H54 (cell line): ENCODE results near the gene DDT.
"Not testable (repeated sequence)": the region's sequence is repeated elsewhere in the genome, so short reads cannot be mapped to it uniquely, and the experiment has no call there.

Experiments used
- DNase-seq: peaks from one replicate; pipeline ENCODE4 v3.0.0; 2011; ENCODE audit warnings: low spot score, mixed read lengths; ENCODE audit not compliant: insufficient read length
- FAIRE-seq: peaks from 3 replicates; lab custom pipeline; 2011; peaks lifted over from hg19 to GRCh38; lab: Jason Lieb, UNC
- POLR2A ChIP-seq: IDR thresholded peaks from 2 replicates; pipeline ENCODE4 v1.6.1; 2011; ENCODE audit warnings: low read depth, mild to moderate bottlenecking, low read length

The DDT gene

DNA sequence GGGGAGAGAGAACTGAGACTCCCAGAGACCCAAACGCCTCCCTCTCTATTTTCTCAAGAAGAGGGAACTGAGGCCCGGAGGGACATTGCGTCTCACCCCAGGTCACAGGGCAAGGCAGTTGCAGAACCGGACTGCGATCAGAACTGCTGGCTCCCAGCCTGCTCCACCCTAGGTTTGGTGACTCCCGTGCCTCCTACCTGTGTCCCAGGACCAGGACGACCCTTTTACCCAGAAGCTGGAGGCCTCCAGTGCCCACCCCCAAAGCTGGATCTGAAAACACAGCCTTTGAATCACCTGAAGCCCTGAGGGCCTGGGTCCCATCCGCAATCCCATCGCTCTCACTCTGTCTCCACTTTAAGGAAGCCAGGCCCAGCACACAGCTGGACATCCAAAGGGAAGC, 29.6 kb upstream of the DDT start:
- no peak for FAIRE-seq
- TF ChIP-seq POLR2A, result no peak
- no peak for DNase-seq

DNA sequence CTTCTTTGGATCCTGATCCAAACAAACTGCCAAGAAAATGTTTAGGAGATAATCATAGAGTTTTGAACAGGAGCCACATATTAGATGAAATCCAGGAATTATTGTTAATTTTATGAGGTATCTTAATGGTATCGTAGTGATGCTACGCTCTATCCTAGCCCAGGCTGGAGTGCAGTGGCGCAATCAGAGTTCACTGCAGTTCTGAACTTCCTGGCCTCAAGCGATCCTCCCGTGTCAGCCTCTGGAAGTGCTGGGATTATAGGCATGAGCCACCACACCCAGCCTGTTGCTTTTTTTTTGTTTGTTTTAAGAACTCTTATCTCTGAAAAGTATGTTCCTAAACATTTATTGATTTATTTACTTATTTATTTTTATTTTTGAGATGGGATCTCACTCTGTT, 28.6 kb upstream of the DDT start:
- no peak for TF ChIP-seq POLR2A
- DNase-seq, result no peak
- FAIRE-seq, result no peak

DNA sequence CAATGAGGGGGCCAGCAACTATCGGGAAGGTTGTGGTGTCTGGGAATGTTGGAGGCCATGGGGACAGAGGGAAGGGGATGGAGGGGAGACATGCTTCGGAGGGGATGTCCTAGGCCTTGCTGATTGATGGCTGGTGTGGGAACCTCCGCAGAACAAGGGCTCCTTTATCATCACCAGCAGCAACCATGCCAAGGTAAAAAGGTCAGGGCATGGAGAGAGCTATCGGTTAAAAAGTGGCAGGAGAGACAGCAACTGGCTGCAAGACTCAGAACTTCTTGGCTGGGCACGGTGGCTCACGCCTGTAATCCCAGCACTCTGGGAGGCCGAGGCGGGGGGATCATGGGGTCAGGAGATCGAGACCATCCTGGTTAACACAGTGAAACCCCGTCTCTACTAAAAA, 28.0 kb upstream of the DDT start:
- no peak for TF ChIP-seq POLR2A
- DNase-seq, result no peak
- FAIRE-seq, result no peak

DNA sequence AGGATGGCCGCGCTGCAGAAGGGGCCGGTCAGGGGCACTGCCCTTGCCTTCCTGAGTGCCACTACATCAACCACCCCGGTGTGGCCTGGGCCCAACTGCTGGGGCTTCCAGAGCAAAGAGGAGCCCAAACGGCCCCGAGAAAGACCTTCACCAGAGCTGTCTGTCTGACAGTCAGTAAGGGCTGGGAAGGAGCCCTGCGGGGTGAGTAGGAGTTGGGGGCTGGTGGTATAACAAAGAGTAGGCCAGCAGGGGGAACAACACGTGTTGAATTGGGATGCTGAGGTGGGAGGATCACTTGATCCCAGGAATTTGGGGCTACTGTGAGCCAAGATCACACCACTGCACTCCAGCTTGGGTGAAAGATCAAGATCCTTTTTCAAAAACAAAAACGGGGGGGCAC, 27.1 kb upstream of the DDT start:
- DNase-seq (no peak), FAIRE-seq (no peak)
- TF ChIP-seq POLR2A, result no peak

DNA sequence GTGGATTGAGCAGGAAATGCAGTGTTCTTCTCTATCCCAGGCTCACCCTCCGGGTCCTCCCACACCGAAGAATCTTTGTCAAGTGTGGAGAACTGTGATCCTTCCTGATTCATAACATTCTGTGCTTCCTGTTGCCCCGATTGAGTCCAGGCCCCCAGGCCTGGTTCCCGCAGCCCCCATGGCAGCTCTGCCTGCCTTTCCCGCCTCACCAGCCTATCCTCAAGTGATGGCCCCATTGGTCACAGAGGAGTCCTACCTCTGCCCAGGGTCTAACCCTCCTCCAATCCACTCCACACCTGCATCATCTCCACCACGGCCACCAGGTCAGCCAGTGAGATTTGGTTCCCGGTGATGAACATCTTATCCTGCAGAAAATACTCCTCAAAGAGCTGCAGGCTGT, 25.5 kb upstream of the DDT start:
- not testable (repeated sequence) for DNase-seq, FAIRE-seq

DNA sequence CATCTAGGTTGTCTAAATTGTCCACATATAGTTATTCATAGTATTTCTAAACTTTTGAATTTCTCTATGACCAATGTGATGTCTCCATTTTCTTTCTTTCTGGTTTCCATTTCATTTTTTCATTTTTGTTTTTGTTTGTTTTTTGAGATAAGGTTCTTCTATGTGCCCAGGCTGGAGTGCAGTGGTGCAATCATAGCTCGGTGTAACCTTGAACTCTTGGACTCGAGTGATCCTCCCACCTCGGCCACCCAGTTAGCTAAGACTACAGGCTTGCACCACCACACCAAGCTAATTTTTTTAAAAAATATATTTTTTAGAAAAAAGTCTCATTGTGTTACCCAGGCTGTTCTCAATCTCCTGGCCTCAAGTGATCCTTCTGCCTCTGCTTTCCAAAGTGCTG, 22.9 kb upstream of the DDT start:
- FAIRE-seq, result no peak
- DNase-seq, result no peak
- TF ChIP-seq POLR2A, result no peak

DNA sequence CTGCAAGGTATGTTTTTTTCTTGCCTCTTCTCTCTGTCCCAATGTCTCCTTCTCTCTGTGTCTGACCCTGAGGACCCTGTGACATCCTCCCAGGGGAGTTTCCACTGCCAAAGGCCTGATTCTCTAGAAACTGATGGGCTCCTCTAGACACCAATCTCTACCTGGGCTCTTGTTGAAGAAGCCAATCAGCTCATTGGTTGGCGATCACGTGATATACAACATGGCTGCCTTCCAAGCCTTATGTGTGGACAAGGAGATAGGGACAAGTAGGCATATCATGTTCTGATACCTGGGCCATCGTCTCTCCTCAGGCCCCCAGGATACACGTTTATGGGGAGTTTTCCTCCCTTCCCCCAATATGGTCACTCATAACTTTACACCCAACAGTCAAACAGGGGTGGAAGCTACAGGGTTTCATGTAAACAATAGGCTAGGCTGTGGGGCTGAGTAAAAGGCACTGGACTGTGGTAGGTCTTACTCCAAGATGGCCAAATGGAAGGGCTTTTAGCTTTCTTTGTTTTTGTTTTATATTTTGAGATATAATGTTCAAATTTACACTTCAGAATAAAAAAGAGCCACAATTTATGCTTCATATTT, 19.4 kb upstream of the DDT start:
- not testable (repeated sequence) for FAIRE-seq, DNase-seq

DNA sequence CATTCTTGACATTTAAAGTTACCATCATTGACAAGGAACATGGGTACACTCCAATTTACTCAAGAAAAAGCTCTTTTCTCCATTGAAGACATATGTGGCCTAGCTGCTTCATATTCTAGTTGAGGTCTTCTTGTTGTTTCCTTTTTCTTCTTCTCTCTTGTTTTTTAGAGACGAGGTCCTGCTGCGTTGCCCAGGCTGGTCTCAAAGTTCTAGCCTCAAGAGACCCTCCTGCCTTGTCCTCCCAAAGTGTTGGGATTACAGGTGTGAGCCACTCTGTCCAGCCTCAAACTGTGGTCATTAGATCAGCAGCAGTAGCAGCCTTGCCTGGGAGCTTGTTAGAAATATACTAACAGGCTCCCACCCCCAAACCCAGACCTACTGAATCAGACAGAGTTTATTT, 18.8 kb upstream of the DDT start:
- FAIRE-seq, result not testable (repeated sequence)

DNA sequence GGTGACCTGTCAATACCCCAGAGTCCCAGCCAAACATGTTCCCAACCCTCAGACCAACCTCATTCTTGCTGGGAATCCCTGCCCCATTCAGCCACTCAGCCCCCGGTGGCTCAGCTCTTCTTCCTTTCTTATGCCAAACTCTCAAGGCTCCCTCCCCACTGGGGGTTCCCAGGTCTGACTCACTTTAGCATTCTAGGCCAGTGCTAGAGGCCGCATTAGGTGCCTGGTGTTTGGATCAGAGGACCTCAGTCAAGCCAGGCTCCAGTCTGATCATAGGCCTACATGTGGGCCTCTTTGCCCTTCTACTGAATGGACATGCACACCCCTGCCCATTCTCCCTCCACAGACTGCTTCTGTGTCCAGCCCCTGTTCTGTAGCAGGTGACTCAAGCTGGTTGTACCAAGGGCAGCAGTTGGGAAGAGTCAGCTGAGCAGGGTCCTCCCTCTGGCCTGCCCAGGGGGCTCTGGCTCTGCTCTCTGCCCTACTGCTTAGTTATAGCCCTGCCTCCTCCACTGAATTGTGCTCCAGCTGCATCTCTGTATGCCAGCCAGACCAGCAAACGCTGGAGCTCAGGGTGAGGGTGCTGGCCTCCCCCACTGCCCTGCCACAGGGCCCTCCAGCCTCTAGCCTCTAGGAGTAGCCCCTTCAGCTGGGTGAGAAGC, 15.5 kb upstream of the DDT start:
- DNase-seq, FAIRE-seq: not testable (repeated sequence)

More for the DNA sequence above, 18.8 kb upstream of the DDT start:
- DNase-seq, result not testable (repeated sequence)

DNA sequence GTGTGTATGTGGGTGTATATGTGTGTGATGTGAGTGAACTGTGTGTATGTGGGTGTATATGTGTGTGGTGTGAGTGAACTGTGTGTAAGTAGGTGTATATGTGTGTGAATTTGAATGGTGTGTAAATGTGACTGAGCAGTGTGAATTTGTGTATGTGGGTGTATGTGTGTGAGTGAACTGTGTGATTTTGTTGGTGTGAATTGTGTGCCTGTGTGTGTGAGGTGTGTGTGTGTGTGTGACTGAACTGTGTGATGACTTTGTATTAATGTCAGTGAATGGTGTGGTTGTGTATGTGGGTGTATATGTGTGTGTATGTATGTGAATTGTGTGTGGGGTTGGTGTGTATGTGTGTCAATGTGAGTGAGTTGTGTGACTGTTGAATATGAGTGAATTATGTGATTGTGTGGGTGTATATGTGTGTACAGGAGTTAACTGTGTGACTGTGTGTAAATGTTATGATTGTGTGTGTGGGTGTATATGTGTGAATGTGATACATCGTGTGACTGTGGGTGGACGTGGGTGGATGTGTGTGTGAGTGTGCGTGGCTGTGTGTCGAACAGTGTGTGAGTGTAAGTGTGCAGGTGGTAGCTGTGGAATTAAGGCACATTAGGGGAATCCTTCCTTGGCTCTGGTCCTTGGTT, 12.4 kb upstream of the DDT start:
- DNase-seq, FAIRE-seq: not testable (repeated sequence)

DNA sequence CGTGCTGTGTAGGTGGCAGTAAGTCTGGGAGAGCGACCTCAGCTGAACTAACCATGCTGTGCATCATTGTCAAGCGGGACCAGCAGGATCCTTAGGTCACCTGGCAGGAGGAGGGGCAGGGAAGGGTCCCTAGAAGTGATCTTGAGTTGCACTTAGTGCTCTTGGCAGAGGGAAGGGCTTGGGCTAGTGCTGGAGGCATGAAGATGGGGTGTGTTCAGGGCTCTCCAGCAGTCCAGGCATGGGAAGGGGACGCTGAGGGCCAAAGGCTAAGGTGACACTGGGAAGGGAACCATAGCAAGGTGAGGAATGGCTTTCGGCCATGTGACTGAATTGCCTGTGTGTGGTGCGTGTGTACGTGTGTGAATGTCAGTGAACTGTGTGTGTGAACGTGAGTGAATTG, 11.8 kb upstream of the DDT start:
- FAIRE-seq, DNase-seq: not testable (repeated sequence)

DNA sequence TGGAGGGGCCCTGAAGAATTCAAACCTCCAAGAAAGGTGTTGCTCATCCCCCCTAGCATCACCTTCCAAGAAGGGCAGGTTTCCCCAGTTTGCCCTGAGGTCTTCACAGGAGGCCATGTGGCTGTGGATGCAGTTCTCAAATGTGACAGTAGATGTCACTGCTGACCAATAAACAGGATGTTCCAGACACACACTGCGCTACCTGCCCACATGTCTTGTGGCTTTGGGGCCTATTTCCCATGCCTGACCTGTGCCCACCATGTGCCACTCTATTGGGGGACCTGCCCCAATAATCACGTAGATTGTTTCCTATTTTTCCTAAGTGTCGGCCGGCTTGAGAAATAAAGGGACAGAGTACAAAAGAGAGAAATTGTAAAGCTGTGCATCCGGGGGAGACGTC, 10.2 kb upstream of the DDT start:
- FAIRE-seq (no peak), DNase-seq (no peak)
- TF ChIP-seq POLR2A, result no peak

DNA sequence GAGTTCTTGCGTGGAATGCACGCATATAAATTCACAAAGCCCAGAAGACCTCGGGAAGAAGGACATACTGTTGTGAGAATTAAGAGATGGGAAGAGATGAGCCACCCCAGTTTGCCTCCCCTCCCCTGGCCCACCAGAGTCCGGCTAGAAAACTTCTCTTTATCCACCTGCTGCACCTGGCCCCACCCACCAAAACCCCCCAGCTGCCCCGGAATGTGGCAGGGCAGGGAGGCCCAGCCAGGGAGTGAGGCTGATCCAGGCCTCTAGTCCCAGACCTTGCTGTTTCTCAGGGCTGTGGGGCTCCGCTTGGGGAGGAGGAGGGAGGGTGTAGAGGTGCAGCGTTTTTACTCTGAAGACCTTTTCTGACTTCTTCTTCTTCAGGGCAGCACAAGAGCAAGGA, 6.3 kb upstream of the DDT start:
- not testable (repeated sequence) for DNase-seq, FAIRE-seq

DNA sequence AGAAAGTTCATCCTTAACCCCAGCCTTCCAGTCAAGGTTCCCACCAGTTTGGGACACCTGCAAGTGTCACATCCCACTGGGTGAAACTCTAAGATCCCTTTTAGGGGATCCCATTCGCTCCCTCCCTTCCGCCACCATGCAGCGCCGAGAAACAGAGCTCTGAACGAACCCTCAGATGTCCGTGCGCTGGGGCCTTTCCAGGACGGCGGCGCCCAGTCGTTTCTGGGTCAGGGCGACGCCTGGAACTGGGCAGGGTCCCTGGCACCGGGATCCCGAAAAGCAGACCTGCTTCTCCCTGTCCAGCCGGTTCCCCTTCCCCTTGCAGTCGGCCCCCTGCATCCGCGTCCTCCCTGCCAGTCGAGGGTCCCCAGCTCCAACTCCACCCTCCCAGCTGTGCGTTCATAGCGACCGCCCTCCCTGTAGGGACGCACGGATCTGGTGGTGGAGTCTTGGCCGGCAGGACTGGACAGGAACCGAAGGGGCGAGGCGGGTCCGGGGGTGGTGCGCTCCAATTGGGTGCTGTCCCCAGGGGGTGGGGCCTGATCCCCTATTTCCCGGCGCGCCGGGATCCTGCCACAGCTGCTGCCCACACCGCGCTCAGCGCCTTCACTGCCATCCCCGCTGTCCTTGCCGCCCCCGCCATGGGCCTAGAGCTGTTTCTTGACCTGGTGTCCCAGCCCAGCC, 5.5 kb upstream of the DDT start, which contains the start of gene GSTT2:
Gene GSTT2, plus strand, starts transcription at position 578 of the 684 bp plus-strand sequence.
- FAIRE-seq, DNase-seq: not testable (repeated sequence)

DNA sequence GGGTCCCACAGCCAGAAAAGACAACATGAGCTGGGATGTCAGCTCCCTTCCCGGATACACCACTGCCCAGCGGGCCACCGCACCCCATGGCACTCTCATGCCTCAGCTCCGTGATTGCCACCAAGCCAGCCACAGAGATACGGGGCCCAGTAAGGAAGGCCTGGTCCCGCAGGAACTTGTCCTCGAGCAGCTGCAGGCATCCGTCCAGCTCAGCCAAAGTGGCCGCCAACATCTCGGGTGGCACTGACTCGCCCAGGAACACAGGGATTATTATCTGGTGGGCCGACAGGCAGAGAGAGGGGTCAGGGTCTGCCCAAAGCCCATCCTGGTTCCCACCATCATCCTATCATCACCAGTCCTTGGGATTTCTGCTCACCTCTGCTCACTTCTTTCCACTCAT, 3.1 kb upstream of the DDT start:
- FAIRE-seq, DNase-seq: not testable (repeated sequence)

DNA sequence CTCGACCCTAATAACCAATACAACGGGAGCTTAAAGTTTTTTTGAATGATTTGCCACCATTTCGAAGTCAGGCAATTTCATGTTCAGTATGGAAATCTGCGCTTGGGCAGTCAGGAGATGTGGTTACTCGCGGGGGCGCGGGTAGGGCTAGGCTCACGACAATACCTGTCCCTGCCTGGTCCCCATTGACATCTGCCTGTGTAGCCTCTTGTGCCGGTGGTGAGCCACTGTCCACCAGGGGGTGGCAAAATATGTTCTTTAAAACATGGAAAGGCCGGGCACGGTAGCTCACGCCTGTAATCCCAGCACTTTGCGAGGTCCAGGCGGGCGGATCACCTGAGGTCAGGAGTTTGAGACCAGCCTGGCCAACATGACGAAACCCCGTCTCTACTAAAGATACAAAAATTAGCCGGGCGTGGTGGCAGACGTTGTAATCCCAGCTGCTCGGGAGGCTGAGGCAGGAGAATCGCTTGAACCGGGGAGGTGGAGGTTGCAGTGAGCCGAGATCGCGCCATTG, 653 bp upstream of the DDT start:
- not testable (repeated sequence) for FAIRE-seq, DNase-seq

DNA sequence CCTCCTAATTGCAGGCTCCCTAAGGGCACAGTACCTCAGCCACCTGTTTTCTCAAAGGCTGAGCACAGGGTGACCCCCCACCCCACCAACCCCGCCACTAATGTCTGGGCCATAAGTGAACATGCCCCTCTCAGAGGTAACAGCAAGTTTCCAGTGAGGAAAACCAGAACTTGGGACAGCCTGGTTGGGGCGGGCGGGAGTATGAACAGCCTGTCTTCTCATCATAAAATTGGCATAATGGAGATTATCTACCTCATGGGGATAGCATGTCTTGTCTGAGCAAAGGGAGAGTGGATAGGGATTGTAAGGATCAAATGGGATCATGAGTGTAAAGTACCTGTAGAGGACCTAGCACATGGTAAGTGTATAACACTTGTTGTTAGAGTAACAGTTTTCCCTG, 2.3 kb downstream of the DDT start:
- DNase-seq, FAIRE-seq: not testable (repeated sequence)
